Immature natural killer cell (primary cell): ENCODE results near the gene IFT57. TPM values are rescaled to one million over a fixed set of nuclear protein-coding genes. Genes with fewer than 3 reads are reported as not detected.

Experiments
- DNase-seq, 3 donors: peaks; one replicate each; pipeline ENCODE4 v3.0.0; 2022; ENCODE audit warnings: mixed read lengths in 1 of 3
- H3K27ac Mint-ChIP-seq, 6 donors: one replicate each; pipeline ENCODE4 v1.8.0; 2020; ENCODE audit warnings: mixed read lengths in 6 of 6, mild to moderate bottlenecking in 5 of 6, inconsistent platforms in 4 of 6, moderate library complexity in 3 of 6
- H3K27me3 Mint-ChIP-seq, 3 donors: one replicate each; pipeline ENCODE4 v1.8.0; 2020 to 2021; ENCODE audit warnings: low read depth in 3 of 3, mild to moderate bottlenecking in 3 of 3, mixed read lengths in 3 of 3, moderate library complexity in 3 of 3, inconsistent platforms in 1 of 3
- H3K36me3 Mint-ChIP-seq, 3 donors: one replicate each; pipeline ENCODE4 v1.8.0; 2020; ENCODE audit warnings: mixed read lengths in 3 of 3, inconsistent platforms in 2 of 3, mild to moderate bottlenecking in 2 of 3
- H3K4me1 Mint-ChIP-seq, 2 donors: one replicate each; pipeline ENCODE4 v1.8.0; 2020; ENCODE audit warnings: inconsistent platforms in 2 of 2, mild to moderate bottlenecking in 2 of 2, mixed read lengths in 2 of 2, moderate library complexity in 1 of 2
- H3K4me3 Mint-ChIP-seq, 5 donors: one replicate each; pipeline ENCODE4 v1.8.0; 2020; ENCODE audit warnings: mild to moderate bottlenecking in 5 of 5, mixed read lengths in 5 of 5, inconsistent platforms in 3 of 5, moderate library complexity in 3 of 5
- H3K9me3 Mint-ChIP-seq, 6 donors: one replicate each; pipeline ENCODE4 v1.8.0; 2020; ENCODE audit warnings: mild to moderate bottlenecking in 6 of 6, mixed read lengths in 6 of 6, inconsistent platforms in 4 of 6, moderate library complexity in 3 of 6
- polyA plus RNA-seq, 3 donors: library from polyadenylated mRNA; unstranded; fragments of 300-500 nt; fragmentation: Illumina TruSeq; gene quantifications; one replicate each; pipeline ENCODE4 v1.2.3, GENCODE V29; 2021

IFT57 gene
- polyA plus RNA-seq, 3 donors from 2014 or later, result 10.8 to 28.9 (median 22.6) TPM

DNA sequence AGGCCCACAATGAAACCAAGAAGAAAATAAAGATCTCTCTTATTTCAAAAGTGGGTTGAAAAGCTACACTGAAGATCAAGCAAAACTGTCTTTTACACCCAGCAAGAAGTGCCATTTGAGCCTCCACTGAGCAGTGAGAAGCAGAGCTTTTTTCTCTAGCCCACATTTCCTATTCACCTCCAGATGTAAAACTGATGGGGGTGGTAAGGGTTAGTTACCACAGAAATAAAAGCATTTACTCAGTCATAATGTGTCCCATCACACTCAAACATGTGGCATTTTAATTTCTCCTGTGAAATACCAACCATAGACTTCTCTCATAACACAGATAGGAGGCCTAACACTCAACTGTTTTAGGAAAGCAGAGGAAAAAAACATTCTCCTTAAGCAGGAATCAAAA lies 21.0 kb downstream of the IFT57 start:
- Mint-ChIP-seq H3K27ac (peak overlapping the region in 3 of 6 donors; percentile 15 to 36 (median 20)), H3K4me3 (no peak overlapping the region), H3K9me3 (no peaks in the 10 kb centered on the region), H3K27me3 (peaks cover 0 to 2% (median 1%) of the 10 kb centered on the region in 3 donors), H3K36me3 (peaks cover 3 to 18% (median 12%) of the 10 kb centered on the region in 3 donors), H3K4me1 (peaks cover 5 to 15% of the 10 kb centered on the region in 2 donors)
- DNase-seq, result no peak

- Mint-ChIP-seq H3K27ac (peak overlapping the region in 1 of 6 donors; percentile 3), H3K36me3 (peaks cover 3 to 20% (median 12%) of the 10 kb centered on the region in 3 donors), H3K27me3 (peaks cover 0 to 2% (median 1%) of the 10 kb centered on the region in 3 donors), H3K9me3 (no peaks in the 10 kb centered on the region), H3K4me1 (peaks cover 5 to 15% of the 10 kb centered on the region in 2 donors), H3K4me3 (no peak overlapping the region)
- DNase-seq, result no peak
Observed at GRCh38 chr3:108200578-108200977, 21.6 kb downstream of the IFT57 start.

DNA sequence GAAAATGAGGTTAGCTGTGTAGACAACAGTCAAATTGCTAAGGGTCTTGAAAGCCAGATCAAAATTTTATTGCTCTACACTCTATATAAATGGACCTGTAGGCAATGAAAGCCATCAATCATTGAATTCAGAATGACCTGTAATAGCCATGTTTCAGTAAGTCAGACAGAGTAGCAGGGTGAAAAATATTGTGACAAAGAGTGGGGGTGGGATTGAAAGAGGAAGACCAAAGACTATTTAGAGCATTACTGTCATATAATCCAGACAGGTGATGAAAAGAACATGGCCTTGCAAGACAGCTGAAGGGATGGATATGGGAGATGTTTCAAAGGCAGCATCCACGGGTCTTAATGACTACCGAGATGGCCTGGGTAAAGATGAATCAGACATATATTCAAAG lies 22.2 kb downstream of the IFT57 start:
- Mint-ChIP-seq H3K4me1 (peaks cover 5 to 15% of the 10 kb centered on the region in 2 donors), H3K27ac (no peak overlapping the region), H3K4me3 (no peak overlapping the region), H3K36me3 (peaks cover 3 to 18% (median 10%) of the 10 kb centered on the region in 3 donors), H3K9me3 (no peaks in the 10 kb centered on the region), H3K27me3 (peaks cover 0 to 2% (median 1%) of the 10 kb centered on the region in 3 donors)
- no peak for DNase-seq

GRCh38 chr3:108191394-108191793 lies 30.8 kb downstream of the IFT57 start:
- no peaks in the 10 kb centered on the region for H3K9me3 Mint-ChIP-seq
- H3K27me3 Mint-ChIP-seq, result no peaks in the 10 kb centered on the region
- H3K4me1 Mint-ChIP-seq, result no peaks in the 10 kb centered on the region
- H3K36me3 Mint-ChIP-seq, result peaks cover 23 to 31% (median 27%) of the 10 kb centered on the region in 3 donors
- DNase-seq, result no peak
- H3K27ac Mint-ChIP-seq, result no peak overlapping the region
- H3K4me3 Mint-ChIP-seq, result no peak overlapping the region

DNA sequence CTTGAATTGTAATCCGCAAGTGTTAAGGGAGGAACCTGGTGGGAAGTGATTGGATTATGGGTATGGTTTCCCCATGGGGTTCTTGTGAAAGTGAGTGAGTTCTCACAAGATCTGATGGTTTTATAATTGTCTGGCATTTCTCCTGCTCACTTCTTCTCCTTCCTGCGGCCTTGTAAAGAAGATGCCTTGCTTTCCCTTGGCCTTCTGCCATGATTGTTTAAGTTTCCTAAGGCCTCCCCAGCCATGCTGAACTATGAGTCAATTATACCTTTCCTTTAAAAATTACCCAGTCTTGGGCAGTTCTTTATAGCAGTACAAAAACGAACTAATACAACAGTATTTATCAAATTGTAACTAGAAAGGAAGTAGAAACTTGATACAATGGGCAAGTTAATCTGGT lies 31.9 kb downstream of the IFT57 start:
- Mint-ChIP-seq H3K36me3 (peaks cover 30 to 37% (median 36%) of the 10 kb centered on the region in 3 donors), H3K4me1 (no peaks in the 10 kb centered on the region), H3K27ac (no peak overlapping the region), H3K4me3 (no peak overlapping the region), H3K9me3 (no peaks in the 10 kb centered on the region), H3K27me3 (no peaks in the 10 kb centered on the region)
- DNase-seq, result no peak

- peaks cover 0 to 6% (median 0%) of the 10 kb centered on the region in 6 donors for H3K9me3 Mint-ChIP-seq
- no peak overlapping the region for H3K4me3 Mint-ChIP-seq
- no peaks in the 10 kb centered on the region for H3K4me1 Mint-ChIP-seq
- peaks cover 35 to 45% (median 45%) of the 10 kb centered on the region in 3 donors for H3K36me3 Mint-ChIP-seq
- no peaks in the 10 kb centered on the region for H3K27me3 Mint-ChIP-seq
- DNase-seq, result no peak
- no peak overlapping the region for H3K27ac Mint-ChIP-seq
Observed at GRCh38 chr3:108189440-108189839, 32.8 kb downstream of the IFT57 start.

GRCh38 chr3:108185536-108185935 lies 36.7 kb downstream of the IFT57 start:
- no peak for DNase-seq
- Mint-ChIP-seq H3K4me1 (no peaks in the 10 kb centered on the region), H3K9me3 (peaks cover 0 to 6% (median 0%) of the 10 kb centered on the region in 6 donors), H3K4me3 (no peak overlapping the region), H3K27ac (no peak overlapping the region), H3K27me3 (no peaks in the 10 kb centered on the region), H3K36me3 (peaks cover 30 to 40% (median 38%) of the 10 kb centered on the region in 3 donors)

DNA sequence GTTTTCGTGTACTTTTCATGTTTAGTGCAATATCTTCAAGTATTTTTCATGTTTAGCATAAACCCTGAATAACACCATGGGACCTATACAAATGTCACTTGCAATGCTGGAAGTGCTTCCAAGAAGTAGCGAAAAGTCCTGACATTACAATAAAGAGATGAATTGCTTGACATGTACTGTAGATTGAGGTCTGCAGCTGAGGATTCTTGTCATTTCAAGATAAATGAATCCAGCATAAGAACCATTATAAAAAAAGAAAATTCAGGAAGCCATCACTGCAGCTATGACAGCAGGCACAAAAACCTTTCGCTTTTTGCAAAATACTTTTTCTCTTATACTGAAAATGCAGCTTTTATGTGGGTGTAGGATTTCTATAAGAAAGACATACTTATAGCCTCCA lies 37.4 kb downstream of the IFT57 start:
- no peak overlapping the region for H3K4me3 Mint-ChIP-seq
- no peaks in the 10 kb centered on the region for H3K27me3 Mint-ChIP-seq
- no peak for DNase-seq
- H3K27ac Mint-ChIP-seq, result no peak overlapping the region
- no peaks in the 10 kb centered on the region for H3K4me1 Mint-ChIP-seq
- peaks cover 23 to 33% (median 31%) of the 10 kb centered on the region in 3 donors for H3K36me3 Mint-ChIP-seq
- H3K9me3 Mint-ChIP-seq, result peaks cover 0 to 6% (median 0%) of the 10 kb centered on the region in 6 donors

DNA sequence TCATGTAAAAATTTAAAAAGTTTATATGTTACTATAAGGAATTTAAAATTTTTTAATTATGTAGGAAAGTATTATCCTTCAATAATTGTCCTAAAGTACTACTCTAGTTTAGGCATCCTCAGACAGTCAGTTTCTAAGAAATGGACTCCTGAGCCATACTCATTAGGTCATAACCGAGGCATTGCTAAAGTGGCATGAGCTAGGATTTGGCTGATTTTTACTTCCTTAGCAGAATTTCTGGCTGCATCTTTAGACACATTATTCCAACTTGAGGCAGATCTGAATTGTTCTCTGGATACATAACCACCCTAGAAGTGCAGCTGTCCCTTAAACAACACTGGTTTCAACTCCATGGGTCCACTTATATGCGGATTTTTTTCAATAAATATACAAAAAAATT lies 38.3 kb downstream of the IFT57 start:
- H3K4me3 Mint-ChIP-seq, result no peak overlapping the region
- no peaks in the 10 kb centered on the region for H3K27me3 Mint-ChIP-seq
- DNase-seq, result no peak
- no peak overlapping the region for H3K27ac Mint-ChIP-seq
- H3K36me3 Mint-ChIP-seq, result peaks cover 16 to 30% (median 26%) of the 10 kb centered on the region in 3 donors
- H3K4me1 Mint-ChIP-seq, result peaks cover 0 to under 1% of the 10 kb centered on the region in 2 donors
- H3K9me3 Mint-ChIP-seq, result peaks cover 0 to 6% (median 0%) of the 10 kb centered on the region in 6 donors

DNA sequence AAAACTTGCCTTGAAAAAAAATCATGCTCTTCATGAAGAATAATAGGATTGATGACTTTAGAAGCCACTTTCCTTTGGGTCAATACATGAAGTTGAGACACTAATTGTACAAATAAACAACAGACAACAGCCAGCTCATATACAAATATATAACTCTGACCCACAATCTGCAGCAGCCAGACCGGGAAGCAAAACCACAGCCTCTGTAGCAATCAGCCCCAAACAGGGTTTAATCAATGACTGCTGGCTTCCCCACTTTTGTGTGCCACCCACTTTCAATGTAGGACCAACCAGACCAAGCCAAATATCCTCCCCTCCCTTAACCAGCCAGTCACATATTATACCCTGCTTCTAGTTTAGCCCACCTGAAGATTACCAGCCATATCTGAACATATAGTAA lies 39.0 kb downstream of the IFT57 start:
- H3K4me1 Mint-ChIP-seq, result peaks cover 0 to 1% of the 10 kb centered on the region in 2 donors
- DNase-seq, result no peak
- no peaks in the 10 kb centered on the region for H3K27me3 Mint-ChIP-seq
- peak overlapping the region in 1 of 6 donors; percentile 51 for H3K27ac Mint-ChIP-seq
- H3K4me3 Mint-ChIP-seq, result no peak overlapping the region
- H3K36me3 Mint-ChIP-seq, result peaks cover 16 to 30% (median 26%) of the 10 kb centered on the region in 3 donors
- H3K9me3 Mint-ChIP-seq, result peaks cover 0 to 6% (median under 1%) of the 10 kb centered on the region in 6 donors

DNA sequence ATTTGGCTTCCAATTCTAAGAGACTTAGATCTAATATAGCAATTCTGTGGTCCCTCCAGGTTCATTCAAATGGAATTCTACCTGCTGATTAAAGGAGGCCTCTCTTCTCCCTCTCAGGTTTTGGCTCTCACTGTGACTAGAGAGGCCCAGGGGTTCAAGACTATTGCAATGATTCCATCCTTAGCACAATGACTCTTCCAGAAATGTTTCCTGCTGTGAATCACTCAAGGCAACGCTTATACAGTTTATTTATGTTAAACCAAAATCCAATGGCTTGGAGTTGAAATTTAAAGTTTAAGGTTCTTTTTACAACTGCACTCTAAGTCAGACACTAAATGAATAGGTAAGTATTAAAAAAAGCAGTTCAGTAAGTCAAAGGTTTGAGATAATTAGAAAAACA lies 39.9 kb downstream of the IFT57 start:
- H3K27ac Mint-ChIP-seq, result no peak overlapping the region
- H3K36me3 Mint-ChIP-seq, result peaks cover 16 to 30% (median 24%) of the 10 kb centered on the region in 3 donors
- H3K27me3 Mint-ChIP-seq, result no peaks in the 10 kb centered on the region
- H3K4me1 Mint-ChIP-seq, result peaks cover 0 to 1% of the 10 kb centered on the region in 2 donors
- DNase-seq, result no peak
- no peak overlapping the region for H3K4me3 Mint-ChIP-seq
- H3K9me3 Mint-ChIP-seq, result peaks cover 0 to 6% (median under 1%) of the 10 kb centered on the region in 6 donors

DNA sequence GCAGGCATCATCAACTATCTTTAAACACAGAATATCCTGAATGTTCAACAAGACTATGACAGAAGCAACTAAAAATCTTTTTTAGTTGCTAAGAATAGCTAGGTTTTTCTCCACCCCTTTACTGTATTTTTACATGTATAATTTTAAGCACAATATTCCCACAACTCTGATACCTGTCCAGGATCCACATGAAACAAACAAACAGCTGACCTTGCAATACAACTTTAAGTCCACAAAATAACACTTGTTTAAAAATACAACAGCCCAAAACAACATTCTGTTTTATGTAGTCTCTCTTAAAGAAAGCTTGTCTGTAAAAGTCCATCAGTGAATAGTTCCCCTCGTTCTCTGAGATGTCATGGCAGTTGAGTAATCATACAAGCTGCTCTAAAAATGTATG lies 41.1 kb downstream of the IFT57 start:
- no peak overlapping the region for H3K4me3 Mint-ChIP-seq
- H3K27ac Mint-ChIP-seq, result no peak overlapping the region
- peaks cover 0 to 1% of the 10 kb centered on the region in 2 donors for H3K4me1 Mint-ChIP-seq
- peaks cover 11 to 24% (median 18%) of the 10 kb centered on the region in 3 donors for H3K36me3 Mint-ChIP-seq
- DNase-seq, result no peak
- no peaks in the 10 kb centered on the region for H3K27me3 Mint-ChIP-seq
- peaks cover 0 to 6% (median under 1%) of the 10 kb centered on the region in 6 donors for H3K9me3 Mint-ChIP-seq

GRCh38 chr3:108180194-108180593 lies 42.0 kb downstream of the IFT57 start:
- H3K36me3 Mint-ChIP-seq, result peaks cover 4 to 16% (median 10%) of the 10 kb centered on the region in 3 donors
- H3K9me3 Mint-ChIP-seq, result peaks cover 0 to 5% (median under 1%) of the 10 kb centered on the region in 6 donors
- H3K27ac Mint-ChIP-seq, result no peak overlapping the region
- H3K4me1 Mint-ChIP-seq, result peaks cover 0 to 1% of the 10 kb centered on the region in 2 donors
- no peak for DNase-seq
- H3K27me3 Mint-ChIP-seq, result no peaks in the 10 kb centered on the region
- no peak overlapping the region for H3K4me3 Mint-ChIP-seq

GRCh38 chr3:108178676-108179075 lies 43.5 kb downstream of the IFT57 start:
- Mint-ChIP-seq H3K9me3 (peaks cover 0 to 2% (median 0%) of the 10 kb centered on the region in 6 donors), H3K36me3 (peaks cover 0 to 8% (median 3%) of the 10 kb centered on the region in 3 donors), H3K4me3 (no peak overlapping the region), H3K27me3 (no peaks in the 10 kb centered on the region), H3K27ac (no peak overlapping the region), H3K4me1 (peaks cover 0 to 1% of the 10 kb centered on the region in 2 donors)
- DNase-seq, result no peak

GRCh38 chr3:108177536-108177935 lies 44.7 kb downstream of the IFT57 start:
- Mint-ChIP-seq H3K4me1 (peaks cover under 1 to 1% of the 10 kb centered on the region in 2 donors), H3K9me3 (peaks cover 0 to 2% (median 0%) of the 10 kb centered on the region in 6 donors), H3K36me3 (peaks cover 0 to 4% (median 3%) of the 10 kb centered on the region in 3 donors), H3K27ac (no peak overlapping the region), H3K27me3 (no peaks in the 10 kb centered on the region), H3K4me3 (no peak overlapping the region)
- DNase-seq, result no peak
